K562 (cell line): ENCODE data around the gene ACTRT3. TPM values are rescaled to one million over a fixed set of nuclear protein-coding genes. Genes with fewer than 3 reads are reported as not detected.
A peak's percentile ranks its signal among the peaks of the same experiment; 100 is the strongest.

ENCODE experiments used
- E2F6 ChIP-seq, 2 experiments: IDR thresholded peaks; 2 replicates each; pipeline ENCODE4 v1.6.1; 2011; ENCODE audit warnings: borderline replicate concordance in 1 of 2, control low read depth in 1 of 2, low read depth in 1 of 2, low read length in 1 of 2, mild to moderate bottlenecking in 1 of 2, mixed read lengths in 1 of 2, moderate library complexity in 1 of 2; ENCODE audit not compliant: insufficient read depth in 1 of 2, insufficient read length in 1 of 2, poor library complexity in 1 of 2, severe bottlenecking in 1 of 2; ENCODE audit errors: extremely low read depth in 1 of 2
- ETS1 ChIP-seq: conservative IDR thresholded peaks from 2 replicates; pipeline ENCODE4 v1.6.1; 2011; ENCODE audit warnings: low read depth, mild to moderate bottlenecking, low read length; ENCODE audit not compliant: control insufficient read depth
- HOXB6 ChIP-seq: fragments of 250-450 bp; sonication (Bioruptor Pico); IDR thresholded peaks from 2 replicates; pipeline ENCODE4 v1.5.1; 2022; ENCODE audit warnings: mild to moderate bottlenecking, borderline replicate concordance
- IRF2 ChIP-seq: sonication (generic); formaldehyde crosslinking; IDR thresholded peaks from 2 replicates; pipeline ENCODE4 v1.8.1; 2022; ENCODE audit warnings: mild to moderate bottlenecking, missing genetic modification reagents
- KDM1A ChIP-seq, 2 experiments: fragments of 450-650 bp; IDR thresholded peaks; 2 replicates each; pipeline ENCODE4 v1.6.1; 2016; ENCODE audit warnings: mild to moderate bottlenecking in 2 of 2
- NR0B1 ChIP-seq: fragments of 450-650 bp; IDR thresholded peaks from one replicate; pipeline ENCODE4 v1.6.1; 2018; ENCODE audit warnings: mild to moderate bottlenecking, moderate library complexity; ENCODE audit not compliant: partially characterized antibody
- RBM15 ChIP-seq: fragments of 200-400 bp; formaldehyde crosslinking; IDR thresholded peaks from 2 replicates; pipeline ENCODE4 v1.6.1; 2018; ENCODE audit warnings: mild to moderate bottlenecking, low read length, moderate library complexity; ENCODE audit not compliant: insufficient read depth
- RHOXF2B ChIP-seq: fragments of 250-450 bp; sonication (Bioruptor Pico); conservative IDR thresholded peaks from 2 replicates; pipeline ENCODE4 v1.5.1; 2021
- RREB1 ChIP-seq: fragments of 250-450 bp; sonication (Bioruptor Pico); IDR thresholded peaks from 2 replicates; pipeline ENCODE4 v1.4.0; 2020
- ZBTB17 ChIP-seq: fragments of 450-650 bp; formaldehyde crosslinking; IDR thresholded peaks from 2 replicates; pipeline ENCODE4 v1.4.0; 2020; ENCODE audit warnings: mild to moderate bottlenecking
- ZFX ChIP-seq: sonication (generic); formaldehyde crosslinking; IDR thresholded peaks from 2 replicates; pipeline ENCODE4 v1.8.0; 2022; ENCODE audit warnings: mild to moderate bottlenecking, missing genetic modification reagents, moderate library complexity
- ZNF384 ChIP-seq: IDR thresholded peaks from 2 replicates; pipeline ENCODE4 v1.6.1; 2012; ENCODE audit warnings: low read depth, low read length, improper control_type of control experiment
- ZNF584 ChIP-seq: fragments of 200-800 bp; sonication (Bioruptor generic); IDR thresholded peaks from 2 replicates; pipeline ENCODE4 v1.6.1; 2016; ENCODE audit warnings: low read depth, mild to moderate bottlenecking, missing genetic modification characterization, missing compliant biosample characterization
- ZNF766 ChIP-seq: fragments of 200-800 bp; sonication (Bioruptor generic); conservative IDR thresholded peaks from 2 replicates; pipeline ENCODE4 v1.6.1; 2016; ENCODE audit warnings: missing genetic modification characterization, missing compliant biosample characterization
- ZNF830 ChIP-seq: fragments of 250-450 bp; sonication (Bioruptor Pico); IDR thresholded peaks from 2 replicates; pipeline ENCODE4 v1.5.0; 2021; ENCODE audit warnings: mild to moderate bottlenecking
- polyA plus RNA-seq, 8 experiments: library from polyadenylated mRNA; depleted of rRNA in 4 of 8; stranded (reverse) in 5 of 8; unstranded in 3 of 8; fragments of >200 nt; fragmentation: Nextera tagmentation in 2 of 8; fragmentation: Illumina TruSeq in 1 of 8; extraction: Ambion mirVana in 2 of 8; extraction: Trizol in 1 of 8; gene quantifications; 2 replicates each; pipeline versions ENCODE4 v1.2.1 to v1.2.3, GENCODE V29; 2011 to 2014; ENCODE audit warnings: inconsistent platforms in 1 of 8, missing spikeins in 1 of 8
- total RNA-seq, 7 experiments: library from RNA; depleted of rRNA in 6 of 7; stranded (reverse); fragments of >200 nt in 6 of 7; fragmentation: Illumina TruSeq in 2 of 7; extraction: Trizol in 2 of 7; gene quantifications; 2 replicates each; pipeline versions ENCODE4 v1.2.1 to v1.2.3, GENCODE V29; 2011 to 2021; ENCODE audit warnings: low replicate concordance in 1 of 7

Gene ACTRT3
- total and polyA plus RNA-seq, 9 of the 15 experiments (the other 6 are each of a cell fraction or from before 2014, with no cell fraction given), result 0.06 to 0.11 (median 0.07) TPM; not detected in 5

GRCh38 chr3:169772897-169773816, 3.8 kb upstream of the ACTRT3 start, which contains the start of gene MYNN (continued):
- peak; percentile 37; the same call in 1 of the 2 replicates for TF ChIP-seq ZNF766 (CRISPR knock-in tag)
- TF ChIP-seq ETS1, result peak; percentile 70
- TF ChIP-seq KDM1A (IDR thresholded peaks at IDR 0.05), result no peak
- TF ChIP-seq RREB1 (CRISPR knock-in tag), result 0 out of 2 replicates have a peak, but pooled peaks have one; percentile 11
- no peak for TF ChIP-seq ZNF384
- no peak for TF ChIP-seq RHOXF2B (CRISPR knock-in tag)
- no peak for TF ChIP-seq RBM15
- TF ChIP-seq IRF2 (CRISPR knock-in tag), result no peak; the same call in 1 of the 2 replicates
- TF ChIP-seq NR0B1, result no peak
- TF ChIP-seq ZNF830 (CRISPR knock-in tag), result 0 out of 2 replicates have a peak, but pooled peaks have one; percentile 20
- TF ChIP-seq ZBTB17 (CRISPR knock-in tag), result peak; percentile 43; the same call in 1 of the 2 replicates
- TF ChIP-seq HOXB6 (CRISPR knock-in tag), result no peak
- TF ChIP-seq ZNF584 (CRISPR knock-in tag), result no peak; the same call in 1 of the 2 replicates
- peak; percentile 94 for TF ChIP-seq ZFX (CRISPR knock-in tag)
- peak in 1 of 2 experiments; percentile 13 for TF ChIP-seq E2F6 (IDR thresholded peaks at IDR 0.05; ENCODE audit: borderline replicate concordance in 1 of 2, extremely low read depth in 1 of 2, insufficient read depth in 1 of 2, insufficient read length in 1 of 2, low read depth in 1 of 2, low read length in 1 of 2, poor library complexity in 1 of 2, severe bottlenecking in 1 of 2)
